ENCODE measurements around the gene CADM2.

DNA sequence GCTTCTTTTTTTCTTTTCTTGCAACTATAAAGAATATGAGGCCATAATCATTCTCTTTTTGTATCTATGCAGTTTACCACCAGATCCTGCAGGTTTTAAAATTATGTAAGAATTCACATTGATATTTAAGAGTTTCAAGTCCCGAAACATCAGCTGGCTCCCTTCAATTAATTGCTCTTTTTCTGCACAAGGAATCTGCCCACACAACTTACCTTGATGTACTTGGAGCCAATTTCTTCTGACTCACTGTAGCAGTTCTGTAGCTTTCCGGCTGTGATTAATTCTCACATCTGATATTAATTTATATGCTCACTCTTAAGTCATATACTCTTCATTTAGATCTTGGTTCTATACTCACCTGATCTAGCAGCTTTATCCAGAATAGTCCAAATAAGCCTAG, 781.8 kb downstream of the CADM2 start:
- no peak for TF ChIP-seq ZFX (IDR thresholded peaks at IDR 0.05)
- TF ChIP-seq CTCF (conservative IDR thresholded peaks at IDR 0.05), result no peak
